ENCODE measurements around the gene GOLGA6L1.
"Not testable (repeated sequence)": the region's sequence is repeated elsewhere in the genome, so short reads cannot be mapped to it uniquely, and the experiment has no call there.

The GOLGA6L1 gene

GRCh38 chr15:23136722-23137121, at the start of gene GOLGA6L1:
Gene GOLGA6L1, minus strand, starts transcription at chr15:23136822. Its CDS starts 91 bp downstream, at chr15:23136731.
- not testable (repeated sequence) for DNase-seq

GRCh38 chr15:23181201-23181600, 44.6 kb upstream of the GOLGA6L1 start:
- DNase-seq, result not testable (repeated sequence)

- DNase-seq, result not testable (repeated sequence)
Observed at GRCh38 chr15:23180547-23180927, 43.9 kb upstream of the GOLGA6L1 start.

GRCh38 chr15:23179768-23180546, 43.3 kb upstream of the GOLGA6L1 start:
- not testable (repeated sequence) for DNase-seq

GRCh38 chr15:23176683-23177082, 40.1 kb upstream of the GOLGA6L1 start:
- DNase-seq, result not testable (repeated sequence)

- DNase-seq, result not testable (repeated sequence)
Observed at GRCh38 chr15:23175606-23176005, 39.0 kb upstream of the GOLGA6L1 start.

- DNase-seq, result not testable (repeated sequence)
Observed at GRCh38 chr15:23174609-23175140, 38.1 kb upstream of the GOLGA6L1 start.

- not testable (repeated sequence) for DNase-seq
Observed at GRCh38 chr15:23132787-23133186, 3.8 kb downstream of the GOLGA6L1 start.

- no peak for DNase-seq
Observed at GRCh38 chr15:23118208-23118607, 18.4 kb downstream of the GOLGA6L1 start.

GRCh38 chr15:23095796-23096195, 40.8 kb downstream of the GOLGA6L1 start:
- no peak for DNase-seq

GRCh38 chr15:23083115-23083514, 53.5 kb downstream of the GOLGA6L1 start:
- DNase-seq, result no peak

- DNase-seq, result not testable (repeated sequence)
Observed at GRCh38 chr15:23081996-23082737, 54.5 kb downstream of the GOLGA6L1 start.

GRCh38 chr15:23081271-23081670, 55.4 kb downstream of the GOLGA6L1 start:
- no peak for DNase-seq

GRCh38 chr15:23079766-23080165, 56.9 kb downstream of the GOLGA6L1 start:
- DNase-seq, result no peak

Data from activated CD4-positive, alpha-beta T cell treated with anti-CD3 and anti-CD28 coated beads for 1 hour (primary cell).